Measurements from ENCODE around the gene ANKFY1.
"Not testable (repeated sequence)": the region's sequence is repeated elsewhere in the genome, so short reads cannot be mapped to it uniquely, and the experiment has no call there.

The ANKFY1 gene

GRCh38 chr17:4152471-4152870 lies 111.3 kb downstream of the ANKFY1 start:
- peak; percentile 85 for DNase-seq

GRCh38 chr17:4150096-4150495 lies 113.7 kb downstream of the ANKFY1 start:
- no peak for DNase-seq

GRCh38 chr17:4148611-4149308 lies 115.0 kb downstream of the ANKFY1 start:
- DNase-seq, result no peak

GRCh38 chr17:4147751-4148310 lies 115.9 kb downstream of the ANKFY1 start:
- no peak for DNase-seq

- no peak for DNase-seq
These were observed 117.1 kb downstream of the ANKFY1 start for GRCh38 chr17:4146641-4147040.

GRCh38 chr17:4144422-4144747 lies 119.4 kb downstream of the ANKFY1 start:
- DNase-seq, result no peak

GRCh38 chr17:4143563-4144421 lies 120.0 kb downstream of the ANKFY1 start:
- peak; percentile 90 for DNase-seq

GRCh38 chr17:4142107-4142900 lies 121.5 kb downstream of the ANKFY1 start:
- DNase-seq, result no peak

- no peak for DNase-seq
These were observed 123.7 kb downstream of the ANKFY1 start for GRCh38 chr17:4140125-4140524.

- DNase-seq, result not testable (repeated sequence)
These were observed 124.8 kb downstream of the ANKFY1 start for GRCh38 chr17:4138906-4139526.

- DNase-seq, result no peak
These were observed 127.4 kb downstream of the ANKFY1 start for GRCh38 chr17:4136373-4136772.

- no peak for DNase-seq
These were observed 128.3 kb downstream of the ANKFY1 start for GRCh38 chr17:4135489-4135888.

- no peak for DNase-seq
These were observed 129.1 kb downstream of the ANKFY1 start for GRCh38 chr17:4134721-4135120.

- DNase-seq, result no peak
These were observed 133.1 kb downstream of the ANKFY1 start for GRCh38 chr17:4130715-4131114.

GRCh38 chr17:4127555-4127954 lies 136.2 kb downstream of the ANKFY1 start:
- no peak for DNase-seq

GRCh38 chr17:4125552-4125951 lies 138.2 kb downstream of the ANKFY1 start:
- no peak for DNase-seq

GRCh38 chr17:4124999-4125398 lies 138.8 kb downstream of the ANKFY1 start:
- no peak for DNase-seq

GRCh38 chr17:4120332-4120731 lies 143.4 kb downstream of the ANKFY1 start:
- no peak for DNase-seq

- no peak for DNase-seq
These were observed 144.5 kb downstream of the ANKFY1 start for GRCh38 chr17:4119299-4119698.

- DNase-seq, result no peak
These were observed 145.6 kb downstream of the ANKFY1 start for GRCh38 chr17:4118015-4118743.

- DNase-seq, result no peak
These were observed 147.3 kb downstream of the ANKFY1 start for GRCh38 chr17:4116516-4116915.
